CD4-positive, alpha-beta T cell treated with Interleukin-4 for 4 hours (primary cell): ENCODE measurements around the gene CAND2.
A peak's percentile ranks its signal among the peaks of the same experiment; 100 is the strongest.
"Not testable (repeated sequence)": the region's sequence is repeated elsewhere in the genome, so short reads cannot be mapped to it uniquely, and the experiment has no call there.

Experiments
- DNase-seq: peaks from one replicate; pipeline ENCODE4 v3.0.0-alpha.2; 2020

Gene CAND2

GRCh38 chr3:12833222-12834161 lies 37.0 kb downstream of the CAND2 start:
- no peak for DNase-seq

- no peak for DNase-seq
These were observed 38.7 kb downstream of the CAND2 start for GRCh38 chr3:12835052-12835665.

GRCh38 chr3:12837295-12837986 lies 41.0 kb downstream of the CAND2 start:
- no peak for DNase-seq

GRCh38 chr3:12838179-12838965 lies 41.9 kb downstream of the CAND2 start:
- DNase-seq, result no peak

- DNase-seq, result no peak
These were observed 42.9 kb downstream of the CAND2 start for GRCh38 chr3:12839156-12839946.

- not testable (repeated sequence) for DNase-seq
These were observed 43.7 kb downstream of the CAND2 start for GRCh38 chr3:12840148-12840547.

GRCh38 chr3:12840591-12841148 lies 44.2 kb downstream of the CAND2 start:
- DNase-seq, result peak; percentile 24

GRCh38 chr3:12841149-12841969 lies 44.9 kb downstream of the CAND2 start, which contains the start of gene RPL32:
Gene RPL32, minus strand, starts transcription at chr3:12841565. Its CDS starts 1,328 bp downstream, at chr3:12840237.
- peak; percentile 91 for DNase-seq

GRCh38 chr3:12841970-12842328 lies 45.5 kb downstream of the CAND2 start:
- DNase-seq, result no peak

- no peak for DNase-seq
These were observed 46.0 kb downstream of the CAND2 start for GRCh38 chr3:12842469-12842868.

- no peak for DNase-seq
These were observed 49.3 kb downstream of the CAND2 start for GRCh38 chr3:12845811-12846210.

- DNase-seq, result no peak
These were observed 55.7 kb downstream of the CAND2 start for GRCh38 chr3:12852201-12852600.

- not testable (repeated sequence) for DNase-seq
These were observed 57.4 kb downstream of the CAND2 start for GRCh38 chr3:12853847-12854246.

- DNase-seq, result no peak
These were observed 58.1 kb downstream of the CAND2 start for GRCh38 chr3:12854565-12854964.

GRCh38 chr3:12856626-12857025 lies 60.1 kb downstream of the CAND2 start:
- no peak for DNase-seq

GRCh38 chr3:12859840-12860239 lies 63.4 kb downstream of the CAND2 start:
- no peak for DNase-seq

GRCh38 chr3:12861611-12862010 lies 65.1 kb downstream of the CAND2 start:
- no peak for DNase-seq

- no peak for DNase-seq
These were observed 65.9 kb downstream of the CAND2 start for GRCh38 chr3:12862387-12862786.

- DNase-seq, result no peak
These were observed 68.8 kb downstream of the CAND2 start for GRCh38 chr3:12865271-12865670.

GRCh38 chr3:12866836-12867235 lies 70.4 kb downstream of the CAND2 start:
- no peak for DNase-seq
